NCI-H1436 treated with DMSO at 0.1 percent for 48 hours (cell line): Measurements from ENCODE around the gene TMEM138.

Experiments
- DNase-seq: peaks from one replicate; lab custom pipeline; 2025; lab: John Stamatoyannopoulos, UW

The TMEM138 gene

DNA sequence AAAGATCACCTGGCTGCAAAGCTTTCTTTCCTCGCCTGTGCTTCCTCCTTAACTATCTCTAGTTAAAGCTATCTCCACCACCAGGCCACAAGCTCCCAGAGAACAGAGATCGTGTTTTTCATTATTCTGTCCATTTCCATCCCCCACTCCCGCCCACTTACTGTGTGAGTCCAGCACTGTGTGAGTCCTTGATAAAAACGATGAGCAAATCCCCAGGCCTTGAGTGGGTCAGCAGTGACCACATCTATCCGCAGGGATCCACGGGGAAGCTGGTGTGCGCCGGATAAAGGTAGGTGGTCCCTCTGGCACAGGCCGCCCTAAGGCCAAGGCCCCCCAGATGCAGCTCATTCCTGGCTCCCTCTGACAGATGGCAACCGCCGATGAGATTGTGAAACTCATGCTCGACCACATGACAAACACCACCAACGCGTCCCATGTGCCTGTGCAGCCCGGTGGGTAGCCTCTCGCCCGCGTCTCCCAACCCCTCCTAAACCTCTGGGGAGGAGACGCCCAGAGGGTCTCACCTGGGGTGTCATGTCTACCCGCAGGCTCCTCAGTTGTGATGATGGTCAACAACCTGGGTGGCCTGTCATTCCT is 19.9 kb upstream of the TMEM138 start:
- DNase-seq: no peak

DNA sequence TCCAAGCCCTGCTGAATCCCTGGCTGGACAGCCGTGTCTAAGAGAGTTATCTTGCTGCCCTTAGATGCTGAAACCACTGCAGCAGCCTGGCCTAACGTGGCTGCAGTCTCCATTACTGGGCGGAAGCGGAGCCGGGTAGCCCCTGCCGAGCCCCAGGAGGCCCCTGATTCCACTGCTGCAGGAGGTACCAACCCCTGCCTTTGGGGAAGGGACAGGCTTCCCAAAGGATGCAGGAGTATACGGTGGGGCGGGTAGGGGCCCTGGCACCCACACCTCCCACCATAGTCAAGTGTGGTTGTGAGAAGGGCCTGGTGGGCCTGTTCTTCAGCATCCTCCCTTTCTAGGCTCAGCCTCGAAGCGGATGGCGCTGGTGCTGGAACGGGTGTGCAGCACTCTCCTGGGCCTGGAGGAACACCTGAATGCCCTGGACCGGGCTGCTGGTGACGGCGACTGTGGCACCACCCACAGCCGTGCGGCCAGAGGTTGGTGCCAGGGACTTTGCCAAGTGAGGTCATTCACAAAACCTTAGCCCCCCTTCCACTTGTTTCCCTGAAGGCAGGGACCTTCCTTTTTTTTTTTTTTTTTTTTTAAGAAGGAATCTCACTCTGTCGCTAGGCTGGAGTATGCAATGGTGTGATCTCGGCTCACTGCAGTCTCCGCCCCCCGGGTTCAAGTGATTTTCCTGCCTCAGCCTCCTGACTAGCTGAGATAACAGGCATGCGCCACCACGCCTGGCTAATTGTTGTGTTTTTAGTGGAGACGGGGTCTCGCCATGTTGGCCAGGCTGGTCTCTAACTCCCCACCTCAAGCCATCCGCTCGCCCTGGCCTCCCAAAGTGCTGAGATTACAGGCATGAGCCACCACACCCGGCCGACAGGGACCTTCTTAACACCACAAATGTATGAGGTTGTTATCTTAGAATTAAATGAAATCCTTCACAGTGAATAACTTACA is 18.1 kb upstream of the TMEM138 start:
- DNase-seq: no peak

DNA sequence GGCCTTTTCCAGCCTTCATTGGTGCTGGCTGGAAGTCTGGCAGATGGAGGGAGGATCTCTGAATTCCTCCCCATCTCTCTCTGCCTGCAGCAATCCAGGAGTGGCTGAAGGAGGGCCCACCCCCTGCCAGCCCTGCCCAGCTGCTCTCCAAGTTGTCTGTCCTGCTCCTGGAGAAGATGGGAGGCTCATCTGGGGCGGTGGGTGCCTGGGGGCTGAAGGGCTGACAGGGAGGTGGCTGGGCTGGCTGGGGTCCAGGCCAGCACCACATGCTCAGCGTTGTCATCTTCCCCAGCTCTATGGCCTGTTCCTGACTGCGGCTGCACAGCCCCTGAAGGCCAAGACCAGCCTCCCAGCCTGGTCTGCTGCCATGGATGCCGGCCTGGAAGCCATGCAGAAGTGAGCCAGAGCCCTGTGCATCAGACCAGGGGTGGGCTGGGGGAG is 17.0 kb upstream of the TMEM138 start:
- no peak for DNase-seq

DNA sequence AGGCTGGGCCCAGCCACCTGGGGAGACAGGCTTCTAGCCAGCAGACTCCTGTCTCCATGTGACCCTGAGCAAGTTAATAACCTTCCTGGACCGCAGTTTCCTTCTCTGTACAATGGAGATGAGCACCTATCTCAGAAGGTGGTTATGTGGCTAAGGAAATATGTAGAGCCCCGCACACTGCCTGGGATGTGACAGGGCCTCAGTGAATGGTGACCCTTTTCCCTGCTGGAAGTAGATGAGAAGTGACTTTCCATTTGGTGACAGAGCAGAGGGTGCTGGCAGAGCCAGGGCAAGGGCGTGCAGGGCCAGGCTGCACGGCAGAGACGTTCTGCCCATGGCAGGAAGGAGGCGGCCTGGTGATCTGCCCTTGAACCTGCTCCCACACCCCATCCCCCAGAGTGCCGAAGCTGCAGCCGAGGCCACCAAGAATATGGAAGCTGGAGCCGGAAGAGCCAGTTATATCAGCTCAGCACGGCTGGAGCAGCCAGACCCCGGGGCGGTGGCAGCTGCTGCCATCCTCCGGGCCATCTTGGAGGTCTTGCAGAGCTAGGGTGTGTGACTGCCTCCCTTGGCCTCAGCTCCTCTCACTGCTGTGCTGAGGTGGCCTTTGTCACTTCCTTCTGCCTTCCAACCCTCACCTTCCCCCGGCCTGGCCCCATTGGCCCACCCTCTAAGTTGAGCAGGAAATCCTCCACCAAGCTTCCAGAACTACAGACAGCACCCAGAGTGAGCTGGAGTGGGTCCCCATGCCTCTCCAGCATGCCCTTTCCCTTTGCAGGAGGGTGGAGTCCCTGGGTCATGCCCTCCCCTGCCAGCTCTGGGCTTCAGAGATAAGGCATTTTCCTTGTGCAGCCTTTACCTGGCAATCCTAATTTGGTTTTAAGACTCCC is 16.0 kb upstream of the TMEM138 start:
- DNase-seq: no peak

DNA sequence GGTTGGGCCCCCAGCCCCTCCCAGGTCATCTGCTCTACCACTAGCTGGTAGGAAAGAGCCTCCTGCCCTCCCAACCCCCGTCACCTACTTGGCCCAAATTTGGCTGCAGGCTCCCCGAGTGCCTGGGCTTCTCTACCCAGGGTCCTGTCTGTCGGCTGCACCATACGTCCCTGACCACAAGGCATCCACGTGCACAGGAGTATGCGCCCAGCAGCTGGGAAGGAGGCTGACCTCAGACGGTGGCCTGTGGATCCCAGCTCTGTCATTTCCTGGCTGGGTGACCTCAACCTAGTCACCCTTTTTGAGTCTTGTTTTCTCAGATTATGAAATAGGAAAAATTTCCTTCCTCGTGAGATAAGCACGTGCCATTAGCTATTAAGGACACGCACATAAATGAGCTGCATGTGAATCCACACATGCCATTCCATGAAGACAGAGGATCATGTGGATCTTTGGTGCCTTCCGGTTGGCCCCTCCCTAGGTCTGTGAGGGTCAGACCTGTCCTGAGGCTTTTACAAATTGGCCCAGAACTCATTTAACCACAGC is 14.2 kb upstream of the TMEM138 start:
- DNase-seq: no peak

DNA sequence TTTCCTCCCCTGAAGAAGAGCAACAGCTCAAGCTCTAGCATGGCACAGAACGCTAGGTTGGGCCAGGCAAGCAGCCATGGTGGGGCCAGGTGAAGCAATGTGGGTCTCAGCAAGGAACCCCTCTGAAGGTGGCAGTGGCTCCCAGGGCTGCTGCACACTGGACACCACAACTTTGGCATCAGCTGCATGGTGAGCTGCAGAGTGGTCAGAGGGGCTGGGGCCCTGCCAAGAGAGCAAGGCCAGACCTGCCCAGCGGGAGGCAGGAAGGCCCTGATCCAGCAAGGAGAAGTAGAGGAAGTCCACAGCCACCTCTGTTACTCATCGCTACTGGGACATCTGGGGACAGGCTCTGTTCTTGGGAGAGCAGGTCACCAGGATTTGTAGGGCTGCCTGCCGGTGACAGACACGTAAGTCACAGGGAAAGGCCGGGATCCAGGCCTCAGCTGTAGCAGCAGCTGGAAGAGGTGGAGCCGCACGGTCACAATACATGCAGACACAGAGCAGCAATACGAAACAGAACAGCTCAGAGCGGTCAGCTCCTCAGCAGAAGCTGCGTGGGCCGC is 12.9 kb upstream of the TMEM138 start:
- DNase-seq: no peak

DNA sequence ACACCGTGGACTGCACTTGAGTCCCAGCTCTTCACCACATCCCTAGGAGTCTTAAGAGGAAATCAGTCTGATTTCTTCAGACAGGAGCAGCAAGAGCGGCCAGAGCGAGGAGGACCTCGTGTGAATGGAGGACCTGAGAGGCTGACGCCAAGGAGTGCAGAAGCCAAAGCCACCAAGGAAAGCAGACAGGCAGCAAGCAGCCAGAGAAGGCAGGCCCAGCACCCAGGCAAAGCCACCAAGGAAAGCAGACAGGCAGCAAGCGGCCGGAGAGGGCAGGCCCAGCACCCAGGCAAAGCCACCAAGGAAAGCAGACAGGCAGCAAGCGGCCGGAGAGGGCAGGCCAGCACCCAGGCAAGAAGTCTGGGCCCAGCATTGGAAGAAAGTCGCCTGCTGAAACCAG is 12.3 kb upstream of the TMEM138 start:
- no peak for DNase-seq

DNA sequence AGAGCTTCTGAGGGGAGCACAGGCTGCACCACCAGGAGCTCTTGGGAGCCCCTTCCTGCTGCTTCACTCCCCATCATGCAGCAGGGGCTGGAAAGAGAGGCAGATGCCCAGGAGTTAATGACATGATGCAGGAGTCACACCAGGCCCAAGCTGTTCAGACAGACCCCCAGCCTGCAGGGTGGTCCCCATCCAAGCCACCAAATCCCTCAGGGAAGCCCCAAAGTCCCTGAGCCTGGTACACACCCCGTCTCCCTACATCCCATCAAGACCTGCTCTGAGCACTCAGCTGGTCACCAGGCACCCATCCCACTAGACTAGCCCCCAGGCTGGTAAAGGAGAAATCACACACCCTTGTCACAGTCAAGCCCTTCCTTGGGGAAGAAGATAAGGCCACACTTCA is 11.8 kb upstream of the TMEM138 start:
- DNase-seq: no peak

DNA sequence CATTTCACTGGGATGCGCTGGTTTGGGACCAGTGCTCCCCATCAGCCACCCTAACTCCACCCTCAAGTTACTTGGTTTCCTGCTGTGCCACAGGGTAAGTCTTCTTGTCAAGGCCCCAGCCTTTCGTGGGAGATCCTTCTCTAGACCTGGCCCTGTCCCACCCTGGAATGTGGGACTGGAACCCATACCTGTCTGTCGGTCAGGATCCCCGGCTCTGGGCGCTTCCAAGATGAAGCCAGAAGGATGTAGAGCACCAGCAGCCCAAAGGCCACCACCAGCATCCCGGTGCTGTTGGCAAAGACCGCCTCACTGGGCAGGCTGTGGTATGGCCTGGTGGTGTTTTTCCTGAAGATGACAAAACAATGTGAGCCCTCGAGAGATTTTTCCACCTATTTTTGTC is 11.4 kb upstream of the TMEM138 start:
- no peak for DNase-seq

DNA sequence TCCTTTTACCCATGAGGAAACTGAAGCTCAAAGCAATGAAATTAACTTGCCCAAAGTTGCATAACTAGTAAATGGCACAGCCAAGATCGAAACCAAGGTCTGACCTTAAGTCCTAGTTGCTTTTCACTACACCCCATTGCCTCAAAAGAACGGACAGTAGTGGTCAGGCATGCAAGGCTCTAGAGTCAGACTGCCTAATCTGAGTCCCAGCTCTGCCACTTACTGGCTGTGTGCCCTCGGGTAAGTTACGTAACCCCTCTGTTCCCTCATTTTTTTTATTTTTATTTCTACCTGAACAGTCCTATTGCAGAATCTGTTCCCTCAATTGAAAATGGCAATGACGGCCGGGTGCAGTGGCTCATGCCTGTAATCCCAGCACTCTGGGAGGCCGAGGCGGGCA is 10.1 kb upstream of the TMEM138 start:
- DNase-seq: no peak

DNA sequence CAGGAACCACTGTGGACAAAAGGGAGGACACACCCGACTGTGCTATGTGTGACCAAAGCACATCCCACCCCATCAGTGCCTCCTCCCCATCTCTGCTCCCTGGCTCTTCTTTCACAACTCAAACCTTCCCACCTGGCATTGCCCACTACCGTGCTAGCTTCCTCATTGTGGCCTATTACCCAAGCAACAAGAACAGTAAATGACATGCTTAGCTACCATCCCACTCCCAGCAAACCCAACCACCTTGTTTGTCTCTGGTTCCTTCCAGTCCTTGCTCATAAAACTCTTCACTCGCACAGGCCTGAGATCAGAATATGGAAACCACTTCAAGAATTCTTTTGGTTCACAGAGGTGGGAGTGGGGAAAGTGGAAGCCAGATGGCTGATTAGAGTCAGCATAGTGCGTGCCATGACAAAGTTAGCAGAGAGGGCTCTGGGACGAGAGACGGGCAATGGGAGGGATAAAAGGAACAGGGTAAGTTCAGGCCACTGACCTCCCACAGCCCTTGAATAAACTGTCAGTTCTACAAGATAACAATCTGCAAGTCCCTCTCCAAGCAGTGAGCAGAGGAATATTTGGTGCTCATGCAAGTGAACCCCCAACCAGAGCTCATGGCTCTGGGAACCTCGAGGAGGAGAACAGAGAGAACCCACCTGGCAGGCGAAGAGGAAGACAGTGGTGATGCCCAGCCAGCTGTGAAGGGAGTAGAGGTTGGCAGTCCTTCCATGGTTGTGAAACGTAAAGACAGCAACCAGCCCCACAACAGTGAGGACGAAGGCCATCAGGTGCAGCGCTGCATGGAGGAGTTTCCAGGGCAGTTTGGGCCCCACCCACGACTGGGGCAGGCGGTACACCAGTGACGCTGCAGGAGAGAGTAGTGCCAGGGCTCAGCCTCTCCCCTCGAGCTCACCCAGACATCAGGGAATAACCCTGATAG is 8.8 kb upstream of the TMEM138 start:
- DNase-seq: no peak

DNA sequence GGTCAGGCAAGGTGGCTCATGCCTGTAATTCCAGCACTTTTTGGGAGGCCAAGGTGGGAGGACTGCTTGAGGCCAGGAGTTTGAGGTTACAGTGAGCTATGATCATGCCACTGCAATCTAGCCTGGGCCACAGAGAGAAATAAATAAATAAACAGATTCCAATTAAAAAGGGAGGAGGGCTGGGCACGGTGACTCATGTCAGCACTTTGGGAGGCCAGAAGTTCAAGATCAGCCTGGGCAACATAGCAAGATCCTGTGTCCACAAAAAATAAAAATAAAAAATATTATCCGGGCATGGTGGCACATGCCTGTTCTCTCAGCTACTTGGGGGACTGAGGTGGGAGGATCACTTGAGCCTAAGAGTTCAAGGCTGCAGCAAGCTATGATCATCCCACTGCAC is 8.0 kb upstream of the TMEM138 start:
- no peak for DNase-seq

DNA sequence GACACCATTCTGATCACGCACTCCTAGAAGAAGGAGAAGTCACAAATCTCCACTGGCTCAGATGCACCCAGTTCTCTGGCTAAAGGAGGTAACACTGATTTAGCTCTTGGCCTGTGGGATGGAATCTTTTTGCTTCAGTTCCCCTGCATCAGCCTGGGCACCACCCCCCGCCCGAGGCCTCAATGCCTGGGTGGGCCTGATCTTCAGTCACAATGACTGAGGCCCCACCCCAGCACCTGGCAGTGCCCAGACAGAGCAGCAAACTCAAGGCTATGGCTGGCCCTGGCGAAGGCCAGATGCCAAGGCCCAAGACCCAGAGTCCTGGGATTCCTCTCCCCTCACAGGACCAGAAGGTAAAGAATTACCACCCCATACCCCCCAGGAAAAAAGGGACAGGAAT is 5.5 kb upstream of the TMEM138 start:
- no peak for DNase-seq

DNA sequence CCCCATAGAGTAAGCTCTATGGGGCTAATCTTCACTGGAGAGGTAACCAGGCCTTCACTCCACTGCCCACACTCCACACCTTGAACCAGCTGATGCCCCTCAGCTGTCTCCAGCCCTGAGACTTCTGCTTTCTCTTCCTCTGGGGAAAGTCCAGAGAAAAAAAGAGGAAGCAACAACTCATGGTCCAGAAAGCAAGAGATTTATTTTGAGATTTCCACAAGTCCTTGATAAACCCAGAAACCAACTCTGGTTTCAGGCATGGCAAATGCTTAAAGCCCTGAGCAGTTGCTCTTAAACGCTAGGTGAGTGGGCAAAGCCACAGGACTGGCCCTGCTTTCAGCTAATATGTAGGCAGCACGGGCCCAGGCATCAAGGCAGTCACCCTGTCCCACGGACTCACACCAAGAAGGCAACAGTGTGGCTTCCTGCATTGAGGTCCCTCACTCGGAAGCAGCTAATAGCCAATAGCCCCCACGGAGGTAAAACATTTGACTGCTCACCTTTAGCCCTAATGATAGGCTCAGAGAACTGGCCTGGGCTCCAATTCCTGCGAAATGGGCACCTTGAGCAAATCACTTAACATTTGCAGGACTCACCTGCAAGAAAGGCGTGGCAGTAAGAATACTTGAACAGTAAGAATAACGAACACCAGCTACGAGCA is 4.8 kb upstream of the TMEM138 start:
- DNase-seq: no peak

DNA sequence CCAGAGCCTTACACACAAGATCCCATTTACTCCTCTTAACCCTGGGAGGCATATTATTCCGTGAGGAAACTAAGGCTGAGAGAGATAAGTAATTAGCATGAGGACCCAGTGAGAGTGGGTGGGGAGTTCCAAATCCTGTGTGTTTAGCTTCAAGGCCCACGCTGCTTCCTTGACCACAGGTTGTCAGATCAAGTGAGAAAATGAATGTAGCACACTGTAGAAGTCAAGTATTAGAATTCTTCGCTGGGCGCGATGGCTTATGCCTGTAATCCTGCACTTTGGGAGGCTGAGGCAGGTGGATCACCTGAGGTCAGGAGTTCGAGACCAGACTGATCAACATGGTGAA is 4.3 kb upstream of the TMEM138 start:
- no peak for DNase-seq

DNA sequence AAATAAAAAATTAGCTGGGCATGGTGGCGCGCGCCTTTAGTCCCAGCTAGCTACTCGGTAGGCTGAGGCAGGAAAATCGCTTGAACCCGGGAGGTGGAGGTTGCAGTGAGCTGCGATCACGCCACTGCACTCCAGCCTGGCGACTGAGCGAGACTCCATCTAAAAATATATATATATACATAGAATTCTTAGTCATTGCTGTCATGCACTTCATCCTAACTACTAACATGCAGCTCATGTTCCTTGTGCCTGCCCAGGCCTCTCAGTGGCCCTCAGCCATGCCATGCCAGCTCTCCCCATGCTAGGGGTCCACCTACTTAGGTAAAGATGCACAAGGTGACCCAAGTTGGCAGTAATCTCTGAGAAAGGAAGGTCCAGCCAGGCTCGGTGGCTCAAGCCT is 3.6 kb upstream of the TMEM138 start:
- DNase-seq: no peak

DNA sequence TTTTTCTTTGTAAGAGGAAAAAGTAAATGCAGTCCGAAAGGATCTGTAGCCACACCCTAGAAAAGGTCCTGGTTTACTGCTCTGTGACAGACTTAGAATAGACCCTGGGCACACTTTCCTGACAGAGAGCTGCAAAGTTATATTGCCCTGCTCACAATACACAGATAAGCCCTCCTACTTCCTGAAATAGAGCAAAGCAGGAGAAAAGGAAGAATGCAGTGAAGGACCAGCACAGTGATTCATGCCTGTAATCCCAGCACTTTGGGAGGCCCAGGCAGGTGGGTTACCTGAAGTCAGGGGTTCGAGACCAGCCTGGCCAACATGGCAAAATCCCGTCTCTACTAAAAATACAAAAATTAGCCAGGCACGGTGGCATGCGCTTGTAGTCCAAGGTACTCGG is 2.7 kb upstream of the TMEM138 start:
- DNase-seq: no peak

DNA sequence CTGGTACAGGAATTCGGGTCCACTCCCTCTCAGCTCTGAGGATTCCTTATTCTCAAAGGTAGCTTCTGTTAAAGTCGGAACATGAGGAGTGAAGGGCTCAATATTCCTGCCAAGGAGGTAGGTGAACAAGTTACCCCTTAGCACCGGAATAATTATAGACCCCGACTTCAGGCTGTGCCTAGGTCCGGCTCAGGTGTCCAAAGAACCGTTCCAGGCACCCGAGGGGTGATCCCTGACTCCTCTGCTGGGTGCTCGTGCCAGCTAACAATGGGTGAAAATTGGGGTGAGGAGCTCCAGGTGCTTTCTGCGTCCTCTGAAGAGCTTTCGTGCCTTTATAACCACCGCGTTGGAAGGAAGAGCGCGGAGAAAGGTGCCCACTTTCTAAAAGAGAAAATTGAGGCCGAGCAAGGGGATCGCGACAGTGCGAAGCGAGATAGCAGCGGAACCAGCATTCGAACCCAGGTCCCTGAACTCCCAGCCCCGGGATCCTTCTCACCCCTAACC is 885 bp upstream of the TMEM138 start:
- DNase-seq: no peak

DNA sequence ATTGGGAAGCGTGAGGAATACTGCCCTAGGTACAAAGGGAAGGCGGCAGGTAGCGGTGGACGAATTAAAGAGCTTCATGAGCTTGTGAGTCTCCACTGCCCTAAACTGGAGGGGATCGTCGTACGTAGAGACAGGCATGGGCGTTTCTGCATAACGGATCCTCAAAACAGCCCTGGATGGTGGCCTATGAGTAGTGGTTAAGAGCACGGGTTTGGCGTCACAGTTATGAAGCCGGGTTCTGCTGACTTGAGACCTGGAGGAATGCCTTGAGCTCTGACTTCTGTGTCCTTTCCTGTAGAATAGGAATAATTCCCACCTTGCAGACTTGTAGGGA is 335 bp downstream of the TMEM138 start:
- no peak for DNase-seq

DNA sequence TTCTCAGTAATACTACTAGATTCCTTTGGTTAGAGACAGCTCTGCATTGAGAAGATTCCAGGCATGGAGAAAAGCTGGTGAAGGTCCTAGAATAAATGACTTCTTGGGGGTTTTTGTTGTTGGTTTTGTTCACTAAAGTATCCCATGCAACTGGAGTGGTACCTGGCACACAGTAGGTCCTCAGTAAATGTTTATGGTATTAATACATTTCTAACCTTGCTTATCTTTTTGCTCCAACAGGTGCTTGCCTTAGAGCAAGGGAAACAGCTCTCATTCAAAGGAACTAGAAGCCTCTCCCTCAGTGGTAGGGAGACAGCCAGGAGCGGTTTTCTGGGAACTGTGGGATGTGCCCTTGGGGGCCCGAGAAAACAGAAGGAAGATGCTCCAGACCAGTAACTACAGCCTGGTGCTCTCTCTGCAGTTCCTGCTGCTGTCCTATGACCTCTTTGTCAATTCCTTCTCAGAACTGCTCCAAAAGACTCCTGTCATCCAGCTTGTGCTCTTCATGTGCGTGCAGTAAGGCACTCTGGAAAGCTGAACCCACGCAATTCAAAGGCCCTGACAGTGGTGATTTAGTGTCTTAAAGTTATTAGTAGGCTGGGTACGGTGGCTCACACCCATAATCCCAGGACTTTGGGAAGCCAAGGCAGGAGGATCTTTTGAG is 2.0 kb downstream of the TMEM138 start:
- no peak for DNase-seq
